CD8-positive, alpha-beta memory T cell (primary cell): ENCODE measurements around the gene HEPACAM. TPM values are rescaled to one million over a fixed set of nuclear protein-coding genes. Genes with fewer than 3 reads are reported as not detected.

Source experiments
- CTCF ChIA-PET: fragments of 350-600 bp; sonication (Branson Sonifier 250); formaldehyde crosslinking; loops from one replicate; lab custom pipeline; 2021; ENCODE audit warnings: antibody characterized with exemption; lab: Charles Lee
- POLR2A ChIA-PET: fragments of 350-600 bp; sonication (Branson Sonifier 250); formaldehyde crosslinking; loops from one replicate; lab custom pipeline; 2021; ENCODE audit warnings: antibody characterized with exemption; lab: Charles Lee
- DNase-seq, 5 donors: peaks; one replicate each; pipeline versions ENCODE4 v3.0.0 to v3.0.0-alpha.2; 2020 to 2022; ENCODE audit warnings: mixed read lengths in 1 of 5
- H3K27ac ChIP-seq: one replicate; pipeline ENCODE4 v1.7.0; 2013; ENCODE audit warnings: low read depth, mild to moderate bottlenecking, low read length, moderate library complexity
- H3K27me3 ChIP-seq: 2 replicates; pipeline ENCODE4 v1.7.0; 2013; ENCODE audit warnings: low read length, mild to moderate bottlenecking; ENCODE audit not compliant: insufficient read depth, poor library complexity, severe bottlenecking
- H3K36me3 ChIP-seq: 2 replicates; pipeline ENCODE4 v1.7.0; 2013; ENCODE audit warnings: mild to moderate bottlenecking, low read length, moderate library complexity; ENCODE audit not compliant: insufficient read depth
- H3K4me1 ChIP-seq: 2 replicates; pipeline ENCODE4 v1.7.0; 2013; ENCODE audit warnings: mild to moderate bottlenecking, low read length, moderate library complexity; ENCODE audit not compliant: insufficient read depth
- H3K4me3 ChIP-seq: 2 replicates; pipeline ENCODE4 v1.7.0; 2013; ENCODE audit warnings: mild to moderate bottlenecking, low read length
- H3K9me3 ChIP-seq: 2 replicates; pipeline ENCODE4 v1.7.0; 2013; ENCODE audit warnings: mild to moderate bottlenecking, low read length
- H3K27ac Mint-ChIP-seq, 8 donors: one replicate each; pipeline ENCODE4 v1.8.0; 2020 to 2021; ENCODE audit warnings: mixed read lengths in 8 of 8, mild to moderate bottlenecking in 6 of 8, inconsistent platforms in 3 of 8, moderate library complexity in 3 of 8
- H3K27me3 Mint-ChIP-seq, 2 donors: one replicate each; pipeline ENCODE4 v1.8.0; 2020 to 2021; ENCODE audit warnings: mixed read lengths in 2 of 2, mild to moderate bottlenecking in 1 of 2, moderate library complexity in 1 of 2
- H3K36me3 Mint-ChIP-seq, 3 donors: one replicate each; pipeline ENCODE4 v1.8.0; 2020 to 2021; ENCODE audit warnings: mixed read lengths in 3 of 3, inconsistent platforms in 1 of 3, mild to moderate bottlenecking in 1 of 3
- H3K4me1 Mint-ChIP-seq, 3 donors: one replicate each; pipeline ENCODE4 v1.8.0; 2020 to 2021; ENCODE audit warnings: mixed read lengths in 3 of 3, inconsistent platforms in 1 of 3, mild to moderate bottlenecking in 1 of 3
- H3K4me3 Mint-ChIP-seq, 7 donors: one replicate each; pipeline ENCODE4 v1.8.0; 2020 to 2021; ENCODE audit warnings: mixed read lengths in 7 of 7, mild to moderate bottlenecking in 6 of 7, moderate library complexity in 4 of 7, inconsistent platforms in 2 of 7
- H3K9me3 Mint-ChIP-seq, 5 donors: one replicate each; pipeline ENCODE4 v1.8.0; 2020 to 2022; ENCODE audit warnings: mixed read lengths in 5 of 5, mild to moderate bottlenecking in 3 of 5, moderate library complexity in 2 of 5, inconsistent platforms in 1 of 5
- polyA plus RNA-seq: library from polyadenylated mRNA; unstranded; fragments of 300-500 nt; fragmentation: Illumina TruSeq; gene quantifications from one replicate; pipeline ENCODE4 v1.2.3, GENCODE V29; 2021
- total RNA-seq, 2 experiments: library from RNA; stranded (reverse); gene quantifications; one replicate each; pipeline ENCODE4 v1.2.3, GENCODE V29; 2021

HEPACAM gene
- total and polyA plus RNA-seq, 3 experiments from 2014 or later, result not detected

- Mint-ChIP-seq H3K27me3 (peaks cover 15 to 37% of the 10 kb centered on the region in 2 donors), H3K9me3 (no peaks in the 10 kb centered on the region), H3K4me1 (peaks cover 0 to 4% (median 0%) of the 10 kb centered on the region in 3 donors), H3K27ac (peak overlapping the region in 1 of 8 donors; percentile 39), H3K4me3 (no peak overlapping the region), H3K36me3 (no peaks in the 10 kb centered on the region)
- Histone ChIP-seq H3K4me3 (no peak overlapping the region), H3K36me3 (no peaks in the 10 kb centered on the region), H3K27ac (no peak overlapping the region), H3K27me3 (no peaks in the 10 kb centered on the region), H3K4me1 (no peaks in the 10 kb centered on the region), H3K9me3 (no peaks in the 10 kb centered on the region)
- POLR2A ChIA-PET, result no interaction called here
- CTCF ChIA-PET, result interaction anchor here (1.2 kb wide), 1 partner anchor 11 kb away, joined by 3 read pairs; no protein-coding TSS in a partner anchor
- no peak for DNase-seq
Observed at GRCh38 chr11:124898263-124898680, 37.6 kb downstream of the HEPACAM start.

GRCh38 chr11:124897674-124898262 lies 38.1 kb downstream of the HEPACAM start, which contains the start of gene ROBO4:
ROBO4 (minus strand) TSS chr11:124897865; CDS start chr11:124897795, 70 bp downstream.
- Histone ChIP-seq H3K27ac (no peak within 1 kb of the TSS), H3K36me3 (no peaks in the 10 kb centered on the region), H3K4me3 (no peak within 1 kb of the TSS), H3K9me3 (no peaks in the 10 kb centered on the region), H3K4me1 (no peaks in the 10 kb centered on the region), H3K27me3 (no peaks in the 10 kb centered on the region)
- DNase-seq, result no peak
- POLR2A ChIA-PET, result interaction anchor here (0.5 kb wide), 1 partner anchor 125 kb away, joined by 5 read pairs; no protein-coding TSS in a partner anchor
- Mint-ChIP-seq H3K9me3 (no peaks in the 10 kb centered on the region), H3K27ac (peak within 1 kb of the TSS in 2 of 8 donors; percentile 12 to 39), H3K36me3 (no peaks in the 10 kb centered on the region), H3K27me3 (peaks cover 15 to 32% of the 10 kb centered on the region in 2 donors), H3K4me3 (no peak within 1 kb of the TSS), H3K4me1 (peaks cover 0 to 4% (median 0%) of the 10 kb centered on the region in 3 donors)
- CTCF ChIA-PET, result interaction anchor here (0.8 to 1.2 kb wide), 2 partner anchors 10 to 21 kb away, joined by 3 read pairs; no protein-coding TSS in a partner anchor

DNA sequence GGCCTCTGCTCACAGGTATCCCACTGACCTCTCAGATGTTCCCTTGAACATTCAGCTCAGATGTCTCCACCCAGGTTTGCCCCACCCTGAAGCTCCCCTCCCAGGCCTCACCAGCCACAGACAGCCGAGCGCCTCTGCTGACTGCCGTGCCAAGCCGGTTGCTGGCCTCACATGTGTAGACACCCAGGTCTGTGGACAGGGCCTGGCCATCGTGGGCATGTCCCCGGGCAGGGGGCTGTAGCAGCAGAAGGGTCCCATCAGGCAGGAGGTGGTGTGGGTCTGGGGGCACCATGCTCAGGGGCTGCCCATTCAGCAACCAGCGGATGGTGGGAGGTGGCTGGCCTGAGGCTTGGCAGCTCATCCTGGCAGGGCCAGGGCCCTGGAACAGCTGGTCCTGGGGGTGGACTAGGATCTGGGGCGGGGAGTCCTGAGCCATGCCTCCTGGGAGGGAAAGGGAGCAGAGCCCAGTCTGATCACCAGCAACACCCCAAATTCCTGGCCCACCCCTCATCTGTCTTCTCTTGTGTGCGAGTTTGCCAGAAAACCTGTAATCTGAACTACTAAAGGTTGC lies 38.9 kb downstream of the HEPACAM start:
- ChIA-PET POLR2A (no interaction called here), CTCF (interaction anchor here (0.8 kb wide), 1 partner anchor 20 kb away, joined by 3 read pairs; no protein-coding TSS in a partner anchor)
- no peak overlapping the region for H3K4me3 Mint-ChIP-seq
- no peaks in the 10 kb centered on the region for H3K9me3 ChIP-seq
- H3K36me3 Mint-ChIP-seq, result no peaks in the 10 kb centered on the region
- no peak overlapping the region for H3K27ac ChIP-seq
- H3K36me3 ChIP-seq, result no peaks in the 10 kb centered on the region
- no peak for DNase-seq
- peak overlapping the region in 1 of 8 donors; percentile 12 for H3K27ac Mint-ChIP-seq
- H3K4me3 ChIP-seq, result no peak overlapping the region
- H3K4me1 ChIP-seq, result no peaks in the 10 kb centered on the region
- H3K4me1 Mint-ChIP-seq, result peaks cover 0 to 4% (median 0%) of the 10 kb centered on the region in 3 donors
- H3K27me3 Mint-ChIP-seq, result peaks cover 15 to 32% of the 10 kb centered on the region in 2 donors
- no peaks in the 10 kb centered on the region for H3K9me3 Mint-ChIP-seq
- no peaks in the 10 kb centered on the region for H3K27me3 ChIP-seq

- POLR2A ChIA-PET, result no interaction called here
- Histone ChIP-seq H3K27me3 (no peaks in the 10 kb centered on the region), H3K36me3 (no peaks in the 10 kb centered on the region), H3K9me3 (no peaks in the 10 kb centered on the region), H3K27ac (no peak overlapping the region), H3K4me1 (no peaks in the 10 kb centered on the region), H3K4me3 (no peak overlapping the region)
- Mint-ChIP-seq H3K9me3 (no peaks in the 10 kb centered on the region), H3K27ac (no peak overlapping the region), H3K4me1 (peaks cover 0 to 4% (median 0%) of the 10 kb centered on the region in 3 donors), H3K36me3 (no peaks in the 10 kb centered on the region), H3K4me3 (no peak overlapping the region), H3K27me3 (peaks cover 15 to 26% of the 10 kb centered on the region in 2 donors)
- CTCF ChIA-PET, result interaction anchor here (1.0 kb wide), 1 partner anchor 20 kb away, joined by 3 read pairs; no protein-coding TSS in a partner anchor
- DNase-seq, result no peak
Observed at GRCh38 chr11:124896071-124896750, 39.6 kb downstream of the HEPACAM start.

DNA sequence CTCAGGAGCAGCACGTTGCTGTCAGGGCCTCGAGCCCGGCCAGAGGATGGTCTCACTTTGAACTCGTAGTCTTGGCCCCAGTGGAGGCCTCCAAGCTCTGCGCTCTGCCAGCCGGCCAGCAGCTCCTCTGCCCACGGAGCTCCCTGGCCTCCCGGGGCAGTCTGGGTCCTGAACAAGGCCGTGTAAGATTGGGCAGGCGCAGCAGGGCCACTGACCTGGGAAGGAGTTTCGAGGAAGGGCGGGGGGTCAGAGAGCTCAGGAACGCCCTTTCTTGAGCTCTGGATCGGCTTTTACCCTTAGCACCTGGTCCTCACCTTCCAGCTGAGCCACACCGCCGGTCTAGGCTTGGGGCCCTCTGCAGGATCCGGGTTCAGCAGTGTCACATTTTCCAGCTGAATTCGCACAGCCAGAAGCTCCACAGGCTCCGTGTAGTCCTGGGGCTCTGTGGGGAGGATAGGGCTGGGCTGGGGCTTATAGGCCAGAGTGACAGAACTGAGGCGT lies 40.3 kb downstream of the HEPACAM start:
- no peaks in the 10 kb centered on the region for H3K9me3 Mint-ChIP-seq
- Histone ChIP-seq H3K27ac (no peak overlapping the region), H3K4me3 (no peak overlapping the region), H3K27me3 (no peaks in the 10 kb centered on the region), H3K9me3 (no peaks in the 10 kb centered on the region), H3K4me1 (no peaks in the 10 kb centered on the region), H3K36me3 (no peaks in the 10 kb centered on the region)
- no peak overlapping the region for H3K27ac Mint-ChIP-seq
- no peak overlapping the region for H3K4me3 Mint-ChIP-seq
- H3K4me1 Mint-ChIP-seq, result peaks cover 0 to 4% (median 0%) of the 10 kb centered on the region in 3 donors
- no peaks in the 10 kb centered on the region for H3K36me3 Mint-ChIP-seq
- CTCF ChIA-PET, result interaction anchor here (1.0 kb wide), 1 partner anchor 19 kb away, joined by 3 read pairs; no protein-coding TSS in a partner anchor
- POLR2A ChIA-PET, result no interaction called here
- H3K27me3 Mint-ChIP-seq, result peaks cover 11 to 23% of the 10 kb centered on the region in 2 donors
- no peak for DNase-seq

DNA sequence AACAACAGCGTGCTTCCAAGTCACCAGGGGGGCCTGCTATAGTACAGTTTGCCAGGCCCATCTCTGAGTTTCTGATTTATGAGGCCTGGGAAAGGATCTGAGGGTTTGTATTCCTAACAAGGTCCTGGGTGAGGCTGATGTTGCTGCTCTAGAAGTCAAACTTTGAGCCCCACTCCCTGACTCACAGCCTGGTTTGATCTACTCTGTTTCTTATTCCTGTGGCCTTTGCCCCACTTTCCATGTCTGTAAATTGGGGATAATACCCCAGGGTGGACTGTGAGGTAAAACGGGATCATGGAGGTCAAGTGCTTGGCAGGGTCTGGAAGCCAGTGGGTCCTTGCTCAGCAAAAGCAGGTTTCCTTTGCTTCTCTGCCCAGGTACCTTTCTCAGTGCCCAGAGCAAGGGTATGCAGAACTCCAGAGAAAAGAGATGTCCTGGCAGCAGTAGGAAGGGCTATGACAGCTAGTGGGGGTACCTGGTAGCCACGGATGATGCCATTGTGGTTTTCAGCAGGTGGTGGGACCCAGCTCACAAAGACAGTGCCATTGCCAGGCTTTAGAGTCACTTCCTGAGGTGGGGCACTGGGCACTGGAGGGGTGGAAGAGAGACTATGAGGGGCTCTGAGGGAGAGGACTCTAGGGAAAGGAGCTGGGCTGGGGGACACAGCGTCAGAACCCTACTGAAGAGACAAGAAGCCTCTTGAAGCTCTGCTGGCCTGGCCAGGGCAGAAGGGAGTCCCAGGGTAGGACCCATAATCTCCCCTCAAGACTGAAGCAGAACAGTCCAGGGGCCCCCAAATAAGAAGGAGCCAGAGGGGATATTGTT lies 41.0 kb downstream of the HEPACAM start:
- no peaks in the 10 kb centered on the region for H3K27me3 ChIP-seq
- Mint-ChIP-seq H3K36me3 (no peaks in the 10 kb centered on the region), H3K27ac (peak overlapping the region in 1 of 8 donors; percentile 12), H3K4me1 (peaks cover 0 to 4% (median 0%) of the 10 kb centered on the region in 3 donors), H3K4me3 (no peak overlapping the region), H3K9me3 (no peaks in the 10 kb centered on the region), H3K27me3 (peaks cover 11 to 23% of the 10 kb centered on the region in 2 donors)
- CTCF ChIA-PET, result interaction anchor here (1.0 kb wide), 2 partner anchors 18 to 19 kb away, joined by 3 read pairs; no protein-coding TSS in a partner anchor
- no peaks in the 10 kb centered on the region for H3K4me1 ChIP-seq
- no peak for DNase-seq
- no peak overlapping the region for H3K4me3 ChIP-seq
- H3K36me3 ChIP-seq, result no peaks in the 10 kb centered on the region
- POLR2A ChIA-PET, result no interaction called here
- H3K9me3 ChIP-seq, result no peaks in the 10 kb centered on the region
- H3K27ac ChIP-seq, result no peak overlapping the region

DNA sequence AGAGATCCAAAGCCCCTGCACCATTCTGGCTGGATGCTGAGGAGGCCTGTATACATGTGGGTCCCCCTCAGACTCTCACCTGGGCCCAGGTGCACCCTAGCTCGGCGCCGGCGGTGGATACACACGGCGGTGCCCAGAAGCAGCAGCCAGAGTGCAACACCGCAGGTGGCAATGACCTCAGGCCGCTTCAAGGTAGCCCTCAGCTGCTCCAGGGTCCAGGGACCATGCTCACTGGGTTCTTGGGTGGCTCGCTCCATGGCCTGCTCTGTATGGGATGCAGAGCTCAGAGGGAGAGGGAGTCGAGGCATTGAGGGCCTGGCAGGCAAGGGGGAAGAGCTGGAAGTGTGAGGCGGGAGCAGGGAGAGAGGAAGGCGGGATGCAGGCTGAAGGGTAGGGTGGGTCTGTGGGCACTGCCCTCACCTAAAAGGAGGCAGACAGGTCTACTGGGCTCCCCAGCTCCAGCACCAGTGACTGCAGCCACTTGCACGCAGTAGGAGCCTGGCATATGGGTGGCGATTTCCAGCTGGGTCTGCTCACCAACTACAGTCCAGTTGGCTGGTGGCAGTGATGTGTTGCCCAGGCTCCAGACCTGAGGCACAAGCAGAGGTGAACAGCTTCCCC lies 42.0 kb downstream of the HEPACAM start:
- H3K27ac ChIP-seq, result no peak overlapping the region
- H3K4me1 ChIP-seq, result no peaks in the 10 kb centered on the region
- no peaks in the 10 kb centered on the region for H3K9me3 ChIP-seq
- DNase-seq, result no peak
- Mint-ChIP-seq H3K36me3 (no peaks in the 10 kb centered on the region), H3K9me3 (no peaks in the 10 kb centered on the region), H3K4me1 (peaks cover 0 to 4% (median 0%) of the 10 kb centered on the region in 3 donors), H3K27ac (peak overlapping the region in 1 of 8 donors; percentile 17), H3K27me3 (peaks cover 8 to 14% of the 10 kb centered on the region in 2 donors), H3K4me3 (no peak overlapping the region)
- H3K27me3 ChIP-seq, result no peaks in the 10 kb centered on the region
- no peak overlapping the region for H3K4me3 ChIP-seq
- CTCF ChIA-PET, result interaction anchor here (1.0 to 1.5 kb wide), 2 partner anchors 17 to 52 kb away, joined by 3 read pairs; no protein-coding TSS in a partner anchor
- POLR2A ChIA-PET, result no interaction called here
- no peaks in the 10 kb centered on the region for H3K36me3 ChIP-seq
